Measurements from ENCODE around the gene TMEM164.

Gene TMEM164

GRCh38 chrX:110086162-110086915 is 83.4 kb downstream of the TMEM164 start:
- DNase-seq, result no peak

- no peak for DNase-seq
These were observed 84.1 kb downstream of the TMEM164 start for GRCh38 chrX:110086916-110087484.

GRCh38 chrX:110087485-110088356 is 84.8 kb downstream of the TMEM164 start:
- DNase-seq, result no peak

- peak; percentile 1 for DNase-seq
These were observed 86.9 kb downstream of the TMEM164 start for GRCh38 chrX:110089656-110090403.

GRCh38 chrX:110097920-110098319 is 95.0 kb downstream of the TMEM164 start:
- DNase-seq, result no peak

- no peak for DNase-seq
These were observed 100.4 kb downstream of the TMEM164 start for GRCh38 chrX:110103344-110103743.

GRCh38 chrX:110104078-110104477 is 101.2 kb downstream of the TMEM164 start:
- no peak for DNase-seq

GRCh38 chrX:110108381-110108821 is 105.5 kb downstream of the TMEM164 start:
- no peak for DNase-seq

GRCh38 chrX:110114260-110114776 is 111.4 kb downstream of the TMEM164 start:
- DNase-seq, result no peak

GRCh38 chrX:110116066-110116980 is 113.4 kb downstream of the TMEM164 start:
- no peak for DNase-seq

- DNase-seq, result no peak
These were observed 115.6 kb downstream of the TMEM164 start for GRCh38 chrX:110118530-110118929.

- no peak for DNase-seq
These were observed 116.6 kb downstream of the TMEM164 start for GRCh38 chrX:110119480-110119879.

- DNase-seq, result no peak
These were observed 117.1 kb downstream of the TMEM164 start for GRCh38 chrX:110120025-110120424.

- DNase-seq, result no peak
These were observed 120.4 kb downstream of the TMEM164 start for GRCh38 chrX:110123331-110123782.

GRCh38 chrX:110125446-110126162 is 122.7 kb downstream of the TMEM164 start:
- DNase-seq, result no peak

- no peak for DNase-seq
These were observed 128.1 kb downstream of the TMEM164 start for GRCh38 chrX:110131031-110131430.

- no peak for DNase-seq
These were observed 129.7 kb downstream of the TMEM164 start for GRCh38 chrX:110132450-110133114.

- DNase-seq, result no peak
These were observed 130.9 kb downstream of the TMEM164 start for GRCh38 chrX:110133735-110134370.

GRCh38 chrX:110135618-110136017 is 132.7 kb downstream of the TMEM164 start:
- DNase-seq, result no peak

GRCh38 chrX:110136136-110136535 is 133.2 kb downstream of the TMEM164 start:
- DNase-seq, result no peak

Measured in CD4-positive, alpha-beta T cell treated with Interleukin-10 for 1 hour (primary cell).